Lung (tissue), 12 donors: ENCODE measurements around the gene ZNF860. TPM values are rescaled to one million over a fixed set of nuclear protein-coding genes. Genes with fewer than 3 reads are reported as not detected.
A peak's percentile ranks its signal among the peaks of the same experiment; 100 is the strongest.

Experiments used
- ATAC-seq: fragments of 200-7000 bp; cut with Tn5 transposase; one replicate; pipeline ENCODE4 v1.9.1; 2020; ENCODE audit warnings: moderate number of reproducible peaks; ENCODE audit not compliant: insufficient read depth, low FRiP score
- DNase-seq, 3 donors: peaks; one replicate each; pipeline ENCODE4 v3.0.0-alpha.2; 2013 to 2017
- H3K27ac ChIP-seq, 2 donors: one replicate each; pipeline ENCODE4 v1.5.1; 2013; ENCODE audit warnings: mild to moderate bottlenecking in 2 of 2, moderate library complexity in 2 of 2, control low read depth in 1 of 2, inconsistent platforms in 1 of 2, low read depth in 1 of 2, low read length in 1 of 2
- H3K27me3 ChIP-seq, 3 donors: one replicate each; pipeline ENCODE4 v1.5.1; 2013; ENCODE audit warnings: low read length in 2 of 3; ENCODE audit not compliant: control insufficient read depth in 3 of 3, insufficient read depth in 3 of 3
- H3K36me3 ChIP-seq, 4 donors: one replicate each; pipeline ENCODE4 v1.5.1; 2013; ENCODE audit warnings: low read length in 4 of 4, mild to moderate bottlenecking in 1 of 4, moderate library complexity in 1 of 4; ENCODE audit not compliant: control insufficient read depth in 4 of 4, insufficient read depth in 4 of 4
- H3K4me1 ChIP-seq, 5 donors: one replicate each; pipeline ENCODE4 v1.5.1; 2013; ENCODE audit warnings: low read length in 5 of 5, mild to moderate bottlenecking in 2 of 5, moderate library complexity in 1 of 5; ENCODE audit not compliant: control insufficient read depth in 5 of 5, insufficient read depth in 5 of 5
- H3K4me3 ChIP-seq: one replicate; pipeline ENCODE4 v1.5.1; 2013; ENCODE audit warnings: mild to moderate bottlenecking, control low read depth, moderate library complexity
- H3K9ac ChIP-seq, 2 donors: one replicate each; pipeline ENCODE4 v1.5.1; 2013; ENCODE audit warnings: low read length in 2 of 2, control low read depth in 1 of 2; ENCODE audit not compliant: insufficient read depth in 1 of 2
- H3K9me3 ChIP-seq, 4 donors: one replicate each; pipeline ENCODE4 v1.5.1; 2013; ENCODE audit warnings: low read length in 3 of 4, mild to moderate bottlenecking in 1 of 4, moderate library complexity in 1 of 4; ENCODE audit not compliant: control insufficient read depth in 4 of 4, insufficient read depth in 3 of 4
- WGBS, 2 donors: extraction: QIAGEN DNeasy Blood & Tissue Kit; methylation state at CpG; one replicate each; pipeline ENCODE4 v1.1.7; 2013; 5-methylcytosine and 5-hydroxymethylcytosine counted together
- polyA plus RNA-seq, 2 donors: library from polyadenylated mRNA; stranded (reverse); fragments of 200-250 nt; gene quantifications; one replicate each; pipeline ENCODE4 v1.2.1, GENCODE V29; 2013
- total RNA-seq, 2 donors: library from RNA; depleted of rRNA in 1 of 2; stranded (reverse); fragments of >200 nt in 1 of 2; gene quantifications; one replicate each; pipeline ENCODE4 v1.2.1, GENCODE V29; 2014 to 2021
- TF ChIP-seq, protein P1 (sequence below): IDR thresholded peaks from 2 replicates; pipeline ENCODE4 v1.5.1; 2012; ENCODE audit warnings: mild to moderate bottlenecking; ENCODE audit errors: control extremely low read depth, extremely low read depth
- donor health status: control.
- donor health status: control.
- donor health status: Bipolar disorder and iron deficiency.
- donor health status: healthy.
- donor health status: DM: yes; HTN: yes; CAD: no.

The ZNF860 gene
- total and polyA plus RNA-seq, 4 donors = 0.35 to 2.6 (median 1.4) TPM

DNA sequence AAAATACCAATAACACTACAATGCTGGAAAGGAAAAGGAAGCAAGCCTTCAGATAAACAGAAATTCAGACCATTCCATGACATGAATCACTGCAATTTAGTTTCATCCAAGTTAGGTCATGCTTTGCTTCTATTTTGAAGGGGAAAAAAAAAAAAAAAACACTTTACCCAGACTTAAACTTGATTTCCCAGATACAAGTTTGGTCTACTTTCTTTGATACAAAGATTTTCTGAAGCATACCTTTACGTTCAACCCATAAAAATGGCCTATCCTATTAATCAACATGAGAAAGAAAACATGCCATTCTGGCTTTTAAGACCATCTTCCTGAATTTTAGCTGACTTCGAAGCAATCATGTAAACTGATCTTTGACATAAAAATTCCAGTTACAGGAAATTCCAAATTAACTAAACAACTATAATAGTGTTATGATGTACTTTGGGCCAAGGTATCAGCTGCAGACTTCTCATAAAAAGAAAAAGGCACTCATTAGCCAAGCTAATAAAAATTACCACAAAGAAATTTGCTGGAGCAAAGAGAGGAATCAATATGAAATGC lies 13.1 kb upstream of the ZNF860 start:
- 62 to 82% methylated on average over 2 of the region's 2 CpGs for WGBS, 2 donors
- Histone ChIP-seq H3K4me3 (no peak overlapping the region), H3K27me3 (no peaks in the 10 kb centered on the region), H3K9ac (no peak overlapping the region), H3K4me1 (peaks cover 0 to 14% (median 5%) of the 10 kb centered on the region in 5 donors), H3K36me3 (no peaks in the 10 kb centered on the region), H3K9me3 (no peaks in the 10 kb centered on the region), H3K27ac (peak overlapping the region in 1 of 2 donors; percentile 46)
- DNase-seq (no peak), ATAC-seq (peak; percentile 27)
- TF ChIP-seq, protein P1, sequence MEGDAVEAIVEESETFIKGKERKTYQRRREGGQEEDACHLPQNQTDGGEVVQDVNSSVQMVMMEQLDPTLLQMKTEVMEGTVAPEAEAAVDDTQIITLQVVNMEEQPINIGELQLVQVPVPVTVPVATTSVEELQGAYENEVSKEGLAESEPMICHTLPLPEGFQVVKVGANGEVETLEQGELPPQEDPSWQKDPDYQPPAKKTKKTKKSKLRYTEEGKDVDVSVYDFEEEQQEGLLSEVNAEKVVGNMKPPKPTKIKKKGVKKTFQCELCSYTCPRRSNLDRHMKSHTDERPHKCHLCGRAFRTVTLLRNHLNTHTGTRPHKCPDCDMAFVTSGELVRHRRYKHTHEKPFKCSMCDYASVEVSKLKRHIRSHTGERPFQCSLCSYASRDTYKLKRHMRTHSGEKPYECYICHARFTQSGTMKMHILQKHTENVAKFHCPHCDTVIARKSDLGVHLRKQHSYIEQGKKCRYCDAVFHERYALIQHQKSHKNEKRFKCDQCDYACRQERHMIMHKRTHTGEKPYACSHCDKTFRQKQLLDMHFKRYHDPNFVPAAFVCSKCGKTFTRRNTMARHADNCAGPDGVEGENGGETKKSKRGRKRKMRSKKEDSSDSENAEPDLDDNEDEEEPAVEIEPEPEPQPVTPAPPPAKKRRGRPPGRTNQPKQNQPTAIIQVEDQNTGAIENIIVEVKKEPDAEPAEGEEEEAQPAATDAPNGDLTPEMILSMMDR = no peak

DNA sequence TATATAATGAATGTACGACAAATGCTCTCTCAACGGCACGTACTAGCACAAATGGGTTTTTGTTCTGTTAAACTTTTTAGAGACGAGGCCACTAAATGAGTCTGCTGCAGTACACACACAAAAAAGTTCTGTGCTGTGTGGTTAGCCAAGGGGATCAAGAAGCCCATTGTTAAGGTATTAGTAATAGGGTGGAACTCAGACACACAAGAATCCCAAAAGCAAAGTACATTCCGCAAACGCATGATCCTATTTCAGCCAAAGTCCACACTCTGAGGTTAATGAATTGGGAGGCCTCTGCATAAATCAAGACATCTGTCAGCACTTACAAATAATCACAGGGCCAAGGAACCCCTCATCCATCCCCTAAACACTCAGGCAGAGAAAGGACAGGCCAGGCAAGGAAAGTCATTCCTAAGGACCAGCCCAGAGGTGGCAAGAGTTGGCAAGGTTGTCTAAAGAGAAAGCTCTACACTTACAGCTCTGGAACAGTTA lies 12.6 kb upstream of the ZNF860 start:
- no peak overlapping the region for H3K9ac ChIP-seq
- H3K9me3 ChIP-seq = no peaks in the 10 kb centered on the region
- H3K27ac ChIP-seq = peak overlapping the region in 1 of 2 donors; percentile 30

DNA sequence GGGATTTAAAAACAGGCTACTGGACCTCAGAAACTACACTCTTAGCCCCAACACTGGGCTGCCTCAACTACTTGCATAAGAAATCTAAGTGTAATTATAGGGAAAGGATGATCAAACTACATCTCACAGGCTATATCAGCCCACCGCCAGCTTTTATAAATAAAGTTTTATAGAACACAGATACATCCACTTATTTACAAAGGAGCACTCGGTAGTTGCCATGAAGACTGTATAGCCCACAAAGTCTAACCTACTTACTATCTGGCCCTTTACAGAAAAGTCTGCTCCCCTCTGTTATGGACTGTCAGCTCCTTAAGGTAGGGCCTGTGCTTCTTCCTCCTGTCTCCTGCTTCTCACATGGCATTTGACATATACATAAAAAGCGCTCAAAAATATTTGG lies 9.9 kb upstream of the ZNF860 start:
- Histone ChIP-seq H3K4me3 (no peak overlapping the region), H3K9me3 (no peaks in the 10 kb centered on the region), H3K27ac (no peak overlapping the region), H3K27me3 (no peaks in the 10 kb centered on the region), H3K9ac (no peak overlapping the region), H3K4me1 (peaks cover 0 to 14% (median 5%) of the 10 kb centered on the region in 5 donors), H3K36me3 (no peaks in the 10 kb centered on the region)
- WGBS, 2 donors = 98 to 99% methylated on average over 3 of the region's 3 CpGs
- ATAC-seq = no peak
- TF ChIP-seq, protein P1 = no peak
- DNase-seq = no peak

More for the DNA sequence above, 12.6 kb upstream of the ZNF860 start:
- DNase-seq (peak in 2 of 3 donors; percentile 34 to 42), ATAC-seq (no peak)
- Histone ChIP-seq H3K4me1 (peaks cover 0 to 14% (median 5%) of the 10 kb centered on the region in 5 donors), H3K4me3 (no peak overlapping the region), H3K36me3 (no peaks in the 10 kb centered on the region), H3K27me3 (no peaks in the 10 kb centered on the region)
- WGBS, 2 donors = 86 to 93% methylated on average over 6 of the region's 6 CpGs
- TF ChIP-seq, protein P1 = no peak
